GM12892 (cell line): Measurements from ENCODE around the gene PPP1R26.
A peak's percentile ranks its signal among the peaks of the same experiment; 100 is the strongest.

Experiments used
- DNase-seq: peaks from one replicate; pipeline ENCODE4 v3.0.0; 2011; ENCODE audit not compliant: insufficient read length
- FAIRE-seq: peaks from 2 replicates; lab custom pipeline; 2011; peaks lifted over from hg19 to GRCh38; lab: Jason Lieb, UNC
- POLR2A ChIP-seq: IDR thresholded peaks from 2 replicates; pipeline ENCODE4 v1.6.1; 2011; ENCODE audit warnings: low read depth, low read length, control low read depth
- POLR2AphosphoS5 ChIP-seq: IDR thresholded peaks from 2 replicates; pipeline ENCODE4 v1.6.1; 2011; ENCODE audit warnings: low read depth, low read length, control low read depth
- TAF1 ChIP-seq: IDR thresholded peaks from 2 replicates; pipeline ENCODE4 v1.6.1; 2011; ENCODE audit warnings: low read depth, mild to moderate bottlenecking, control low read depth, low read length, borderline replicate concordance

Gene PPP1R26

GRCh38 chr9:135468854-135469521 is 10.6 kb upstream of the PPP1R26 start:
- TF ChIP-seq TAF1 = no peak
- no peak for FAIRE-seq
- no peak for DNase-seq

GRCh38 chr9:135471791-135472640 is 7.6 kb upstream of the PPP1R26 start:
- TF ChIP-seq POLR2AphosphoS5 = no peak
- no peak for TF ChIP-seq POLR2A
- no peak for TF ChIP-seq TAF1
- FAIRE-seq (no peak), DNase-seq (no peak)

GRCh38 chr9:135473972-135474543 is 5.5 kb upstream of the PPP1R26 start:
- FAIRE-seq = no peak
- no peak for DNase-seq

GRCh38 chr9:135474915-135475314 is 4.7 kb upstream of the PPP1R26 start:
- TF ChIP-seq POLR2A (no peak), TAF1 (no peak), POLR2AphosphoS5 (no peak)
- DNase-seq (peak; percentile 41), FAIRE-seq (no peak)

More at GRCh38 chr9:135473972-135474543, 5.5 kb upstream of the PPP1R26 start:
- TF ChIP-seq POLR2A (no peak), TAF1 (no peak), POLR2AphosphoS5 (no peak)

- no peak for FAIRE-seq
- DNase-seq = no peak
- TF ChIP-seq POLR2AphosphoS5 (no peak), TAF1 (no peak), POLR2A (no peak)
Measured at GRCh38 chr9:135476561-135477355, 2.8 kb upstream of the PPP1R26 start.

GRCh38 chr9:135478191-135478590 is 1.4 kb upstream of the PPP1R26 start:
- no peak for DNase-seq
- TF ChIP-seq POLR2AphosphoS5 (no peak), POLR2A (no peak), TAF1 (no peak)
- no peak for FAIRE-seq

GRCh38 chr9:135478829-135479468 is 633 bp upstream of the PPP1R26 start:
- DNase-seq (no peak), FAIRE-seq (no peak)
- TF ChIP-seq POLR2A (no peak), TAF1 (no peak), POLR2AphosphoS5 (no peak)

GRCh38 chr9:135480071-135480939 is 723 bp downstream of the PPP1R26 start:
- DNase-seq = no peak
- no peak for FAIRE-seq
- TF ChIP-seq POLR2A = no peak
- TF ChIP-seq TAF1 = no peak
- no peak for TF ChIP-seq POLR2AphosphoS5

- FAIRE-seq (no peak), DNase-seq (no peak)
- TF ChIP-seq TAF1 (no peak), POLR2A (no peak), POLR2AphosphoS5 (no peak)
Measured at GRCh38 chr9:135480940-135481310, 1.3 kb downstream of the PPP1R26 start.

- DNase-seq (no peak), FAIRE-seq (no peak)
- TF ChIP-seq POLR2A (no peak), TAF1 (no peak), POLR2AphosphoS5 (no peak)
Measured at GRCh38 chr9:135482015-135482754, 2.6 kb downstream of the PPP1R26 start.
